Activated CD4-positive, CD25-positive, alpha-beta regulatory T cell treated with anti-CD3 and anti-CD28 coated beads, Interleukin-2, amount 50 U/mL, for 72 hours (primary cell): ENCODE data around the gene FUT8.

Experiments used
- DNase-seq: peaks from one replicate; pipeline ENCODE4 v3.0.0; 2021

Gene FUT8

GRCh38 chr14:65560340-65561027 lies 148.0 kb downstream of the FUT8 start:
- no peak for DNase-seq

GRCh38 chr14:65564370-65564769 lies 151.8 kb downstream of the FUT8 start:
- DNase-seq: no peak

GRCh38 chr14:65565948-65566347 lies 153.4 kb downstream of the FUT8 start:
- no peak for DNase-seq

GRCh38 chr14:65566820-65567522 lies 154.4 kb downstream of the FUT8 start:
- DNase-seq: no peak

- no peak for DNase-seq
These were observed 162.1 kb downstream of the FUT8 start for GRCh38 chr14:65574611-65575010.

GRCh38 chr14:65575389-65575788 lies 162.9 kb downstream of the FUT8 start:
- DNase-seq: no peak

GRCh38 chr14:65580973-65581372 lies 168.4 kb downstream of the FUT8 start:
- no peak for DNase-seq

- no peak for DNase-seq
These were observed 168.8 kb downstream of the FUT8 start for GRCh38 chr14:65581378-65581777.

GRCh38 chr14:65581799-65582198 lies 169.3 kb downstream of the FUT8 start:
- no peak for DNase-seq

- no peak for DNase-seq
These were observed 172.7 kb downstream of the FUT8 start for GRCh38 chr14:65585216-65585615.

GRCh38 chr14:65588426-65589140 lies 176.1 kb downstream of the FUT8 start:
- no peak for DNase-seq

GRCh38 chr14:65594153-65594881 lies 181.8 kb downstream of the FUT8 start:
- DNase-seq: no peak

GRCh38 chr14:65594882-65595237 lies 182.3 kb downstream of the FUT8 start:
- DNase-seq: no peak

- DNase-seq: no peak
These were observed 186.8 kb downstream of the FUT8 start for GRCh38 chr14:65599375-65599774.

- DNase-seq: no peak
These were observed 188.2 kb downstream of the FUT8 start for GRCh38 chr14:65600742-65601141.

- DNase-seq: no peak
These were observed 192.0 kb downstream of the FUT8 start for GRCh38 chr14:65604535-65604934.

GRCh38 chr14:65604936-65605335 lies 192.4 kb downstream of the FUT8 start:
- no peak for DNase-seq

- no peak for DNase-seq
These were observed 193.9 kb downstream of the FUT8 start for GRCh38 chr14:65606460-65606859.

- DNase-seq: no peak
These were observed 200.7 kb downstream of the FUT8 start for GRCh38 chr14:65613131-65613650.

GRCh38 chr14:65618996-65619395 lies 206.5 kb downstream of the FUT8 start:
- no peak for DNase-seq

GRCh38 chr14:65620195-65620594 lies 207.7 kb downstream of the FUT8 start:
- no peak for DNase-seq

- DNase-seq: no peak
These were observed 210.2 kb downstream of the FUT8 start for GRCh38 chr14:65622703-65623102.

- DNase-seq: no peak
These were observed 211.2 kb downstream of the FUT8 start for GRCh38 chr14:65623759-65624158.
